SH-SY5Y (cell line): ENCODE measurements around the gene RGP1.

Source experiments
- GATA2 ChIP-seq: IDR thresholded peaks from 2 replicates; pipeline ENCODE4 v1.6.1; 2011; ENCODE audit warnings: mild to moderate bottlenecking, low read depth, low read length
- GATA3 ChIP-seq: IDR thresholded peaks from 2 replicates; pipeline ENCODE4 v1.6.1; 2011; ENCODE audit warnings: low read depth, mild to moderate bottlenecking, low read length, moderate library complexity

- TF ChIP-seq GATA2 (no peak), GATA3 (no peak)
These were observed 48.4 kb downstream of the RGP1 start for GRCh38 chr9:35797311-35798109.
